ENCODE results near the gene RIPK4. TPM values are rescaled to one million over a fixed set of nuclear protein-coding genes. Genes with fewer than 3 reads are reported as not detected.

RIPK4 gene
- polyA plus RNA-seq, 3 donors: 0.05 to 0.09 TPM; not detected in 1

DNA sequence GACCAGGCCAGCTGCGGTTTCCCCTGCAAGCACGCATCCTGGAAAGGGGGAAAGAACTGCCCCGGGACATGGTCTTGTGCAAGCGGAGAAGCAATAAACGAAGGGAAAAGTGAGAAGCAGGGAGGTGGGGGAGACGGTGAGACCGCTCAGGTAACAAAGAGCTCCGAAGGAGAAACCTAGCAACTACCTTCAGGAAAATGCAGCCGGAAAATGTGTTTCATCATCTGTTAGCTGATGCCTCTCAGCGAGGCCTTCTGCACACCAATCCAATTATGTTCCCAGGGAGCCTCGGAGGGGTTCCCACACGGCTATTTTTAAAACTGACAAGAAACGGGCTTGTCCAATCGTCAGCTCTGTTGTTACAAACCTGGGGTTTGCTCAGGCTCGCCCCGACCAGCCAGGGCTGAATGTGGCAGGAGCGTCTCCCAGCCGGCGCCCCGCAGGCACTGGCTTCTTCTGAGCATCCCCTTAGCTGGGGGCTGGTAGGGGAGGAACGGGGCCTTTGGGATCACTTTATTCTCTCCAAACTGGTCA lies 3.4 kb downstream of the RIPK4 start:
- Histone ChIP-seq H3K4me1 (ENCODE audit: control insufficient read depth in 1 of 2, insufficient read depth in 2 of 2, low read length in 2 of 2) (peaks cover 66 to 74% of the 10 kb centered on the region in 2 donors), H3K36me3 (replicated peaks in 1 of 2; ENCODE audit: control insufficient read depth in 1 of 2, insufficient read depth in 2 of 2, low read length in 2 of 2) (no peaks in the 10 kb centered on the region), H3K9me3 (replicated peaks in 1 of 2; ENCODE audit: control insufficient read depth in 1 of 2, insufficient read depth in 1 of 2, low read length in 2 of 2) (peaks cover 0 to 7% of the 10 kb centered on the region in 2 donors), H3K4me2 (replicated peaks; ENCODE audit: extremely low read depth, low read length, poor library complexity, severe bottlenecking) (peak overlapping the region; percentile 84), H3K27me3 (ENCODE audit: control insufficient read depth in 2 of 2, insufficient read depth in 2 of 2, low read length in 2 of 2) (peaks cover 34 to 53% of the 10 kb centered on the region in 2 donors), H4K20me1 (ENCODE audit: insufficient read depth, low read length) (no peaks in the 10 kb centered on the region), H3K27ac (ENCODE audit: low read depth in 1 of 2, low read length in 2 of 2) (no peak overlapping the region), H2AFZ (ENCODE audit: insufficient read depth, low read depth, low read length, poor library complexity, severe bottlenecking) (no peak overlapping the region), H3K4me3 (replicated peaks in 1 of 3; ENCODE audit: low read depth in 2 of 3, low read length in 3 of 3) (no peak overlapping the region), H3K79me2 (ENCODE audit: insufficient read depth, low read length) (no peaks in the 10 kb centered on the region), H3K9ac (ENCODE audit: insufficient read depth, low read length, poor library complexity, severe bottlenecking) (no peak overlapping the region)
- TF ChIP-seq, protein P1, sequence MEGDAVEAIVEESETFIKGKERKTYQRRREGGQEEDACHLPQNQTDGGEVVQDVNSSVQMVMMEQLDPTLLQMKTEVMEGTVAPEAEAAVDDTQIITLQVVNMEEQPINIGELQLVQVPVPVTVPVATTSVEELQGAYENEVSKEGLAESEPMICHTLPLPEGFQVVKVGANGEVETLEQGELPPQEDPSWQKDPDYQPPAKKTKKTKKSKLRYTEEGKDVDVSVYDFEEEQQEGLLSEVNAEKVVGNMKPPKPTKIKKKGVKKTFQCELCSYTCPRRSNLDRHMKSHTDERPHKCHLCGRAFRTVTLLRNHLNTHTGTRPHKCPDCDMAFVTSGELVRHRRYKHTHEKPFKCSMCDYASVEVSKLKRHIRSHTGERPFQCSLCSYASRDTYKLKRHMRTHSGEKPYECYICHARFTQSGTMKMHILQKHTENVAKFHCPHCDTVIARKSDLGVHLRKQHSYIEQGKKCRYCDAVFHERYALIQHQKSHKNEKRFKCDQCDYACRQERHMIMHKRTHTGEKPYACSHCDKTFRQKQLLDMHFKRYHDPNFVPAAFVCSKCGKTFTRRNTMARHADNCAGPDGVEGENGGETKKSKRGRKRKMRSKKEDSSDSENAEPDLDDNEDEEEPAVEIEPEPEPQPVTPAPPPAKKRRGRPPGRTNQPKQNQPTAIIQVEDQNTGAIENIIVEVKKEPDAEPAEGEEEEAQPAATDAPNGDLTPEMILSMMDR (IDR thresholded peaks at IDR 0.05): no peak
- no peak for DNase-seq
- H3K27me3 Mint-ChIP-seq (ENCODE audit: low read depth in 3 of 3): peaks cover 43 to 60% (median 58%) of the 10 kb centered on the region in 3 donors
- peaks cover 19 to 22% of the 10 kb centered on the region in 2 donors for H3K36me3 Mint-ChIP-seq
- WGBS (ENCODE audit: insufficient coverage): 17% methylated on average over 15 of the region's 21 CpGs
- H3K4me1 Mint-ChIP-seq: peaks cover 63% of the 10 kb centered on the region
- peak overlapping the region in 1 of 2 donors; percentile 79 for H3K4me3 Mint-ChIP-seq
- intact Hi-C loops (cut with micrococcal nuclease): loop anchor here (5.0 to 10.0 kb wide), 2 partner anchors 86 to 89 kb away; no protein-coding TSS in a partner anchor
- H3K27ac Mint-ChIP-seq: peak overlapping the region in 1 of 7 donors; percentile 41
- H3K9me3 Mint-ChIP-seq: peaks cover 0 to 17% (median 11%) of the 10 kb centered on the region in 7 donors

DNA sequence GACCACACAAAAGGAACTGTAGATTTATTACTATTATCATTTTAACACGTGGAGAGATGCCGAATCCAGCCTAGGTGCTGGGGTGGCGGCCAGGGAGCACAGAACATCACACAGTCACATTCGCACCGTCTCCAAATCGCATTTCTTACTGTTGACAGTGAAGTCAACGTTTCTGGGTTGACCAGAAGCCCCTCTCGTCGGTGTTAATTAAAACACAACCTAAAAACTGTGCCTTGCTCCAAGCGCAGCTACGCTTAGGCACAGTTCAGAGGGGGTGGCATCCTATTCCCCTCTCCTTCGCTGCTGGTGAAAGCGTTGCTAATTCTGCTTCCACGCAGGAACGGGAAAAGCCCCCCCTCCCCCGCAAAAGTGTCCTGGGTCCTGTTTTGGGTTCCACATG lies 4.1 kb downstream of the RIPK4 start:
- peaks cover 0 to 12% (median 9%) of the 10 kb centered on the region in 7 donors for H3K9me3 Mint-ChIP-seq
- Histone ChIP-seq H3K4me2 (replicated peaks; ENCODE audit: extremely low read depth, low read length, poor library complexity, severe bottlenecking) (peak overlapping the region; percentile 84), H3K27me3 (ENCODE audit: control insufficient read depth in 2 of 2, insufficient read depth in 2 of 2, low read length in 2 of 2) (peaks cover 27 to 46% of the 10 kb centered on the region in 2 donors), H3K4me1 (ENCODE audit: control insufficient read depth in 1 of 2, insufficient read depth in 2 of 2, low read length in 2 of 2) (peaks cover 59 to 67% of the 10 kb centered on the region in 2 donors), H3K79me2 (ENCODE audit: insufficient read depth, low read length) (no peaks in the 10 kb centered on the region), H3K36me3 (replicated peaks in 1 of 2; ENCODE audit: control insufficient read depth in 1 of 2, insufficient read depth in 2 of 2, low read length in 2 of 2) (no peaks in the 10 kb centered on the region), H3K4me3 (replicated peaks in 1 of 3; ENCODE audit: low read depth in 2 of 3, low read length in 3 of 3) (peak overlapping the region in 1 of 3 experiments; percentile 73), H2AFZ (ENCODE audit: insufficient read depth, low read depth, low read length, poor library complexity, severe bottlenecking) (no peak overlapping the region), H3K9ac (ENCODE audit: insufficient read depth, low read length, poor library complexity, severe bottlenecking) (no peak overlapping the region), H3K9me3 (replicated peaks in 1 of 2; ENCODE audit: control insufficient read depth in 1 of 2, insufficient read depth in 1 of 2, low read length in 2 of 2) (peaks cover 0 to 2% of the 10 kb centered on the region in 2 donors), H4K20me1 (ENCODE audit: insufficient read depth, low read length) (no peaks in the 10 kb centered on the region), H3K27ac (ENCODE audit: low read depth in 1 of 2, low read length in 2 of 2) (no peak overlapping the region)
- peak overlapping the region in 1 of 7 donors; percentile 2 for H3K27ac Mint-ChIP-seq
- peak overlapping the region; percentile 12 to 79 for H3K4me3 Mint-ChIP-seq
- intact Hi-C loops (cut with micrococcal nuclease): loop anchor here (5.0 to 10.0 kb wide), 2 partner anchors 85 to 88 kb away; no protein-coding TSS in a partner anchor
- peaks cover 15 to 20% of the 10 kb centered on the region in 2 donors for H3K36me3 Mint-ChIP-seq
- WGBS (ENCODE audit: insufficient coverage): 22% methylated on average over 9 of the region's 16 CpGs
- peaks cover 56% of the 10 kb centered on the region for H3K4me1 Mint-ChIP-seq
- TF ChIP-seq, protein P1 (IDR thresholded peaks at IDR 0.05): no peak
- H3K27me3 Mint-ChIP-seq (ENCODE audit: low read depth in 3 of 3): peaks cover 38 to 53% (median 51%) of the 10 kb centered on the region in 3 donors
- no peak for DNase-seq
